Measurements from ENCODE around the gene EIF4A2. TPM values are rescaled to one million over a fixed set of nuclear protein-coding genes. Genes with fewer than 3 reads are reported as not detected.

The EIF4A2 gene
- total and polyA plus RNA-seq, 9 of the 15 experiments (the other 6 are each of a cell fraction or from before 2014, with no cell fraction given): 307 to 754 (median 435) TPM

- TF ChIP-seq, protein P1, sequence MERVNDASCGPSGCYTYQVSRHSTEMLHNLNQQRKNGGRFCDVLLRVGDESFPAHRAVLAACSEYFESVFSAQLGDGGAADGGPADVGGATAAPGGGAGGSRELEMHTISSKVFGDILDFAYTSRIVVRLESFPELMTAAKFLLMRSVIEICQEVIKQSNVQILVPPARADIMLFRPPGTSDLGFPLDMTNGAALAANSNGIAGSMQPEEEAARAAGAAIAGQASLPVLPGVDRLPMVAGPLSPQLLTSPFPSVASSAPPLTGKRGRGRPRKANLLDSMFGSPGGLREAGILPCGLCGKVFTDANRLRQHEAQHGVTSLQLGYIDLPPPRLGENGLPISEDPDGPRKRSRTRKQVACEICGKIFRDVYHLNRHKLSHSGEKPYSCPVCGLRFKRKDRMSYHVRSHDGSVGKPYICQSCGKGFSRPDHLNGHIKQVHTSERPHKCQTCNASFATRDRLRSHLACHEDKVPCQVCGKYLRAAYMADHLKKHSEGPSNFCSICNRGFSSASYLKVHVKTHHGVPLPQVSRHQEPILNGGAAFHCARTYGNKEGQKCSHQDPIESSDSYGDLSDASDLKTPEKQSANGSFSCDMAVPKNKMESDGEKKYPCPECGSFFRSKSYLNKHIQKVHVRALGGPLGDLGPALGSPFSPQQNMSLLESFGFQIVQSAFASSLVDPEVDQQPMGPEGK (CRISPR knock-in tag; IDR thresholded peaks at IDR 0.05; ENCODE audit: borderline replicate concordance): no peak
- no peak for TF ChIP-seq GABPB1 (CRISPR knock-in tag; IDR thresholded peaks at IDR 0.05)
- TF ChIP-seq, protein P2, sequence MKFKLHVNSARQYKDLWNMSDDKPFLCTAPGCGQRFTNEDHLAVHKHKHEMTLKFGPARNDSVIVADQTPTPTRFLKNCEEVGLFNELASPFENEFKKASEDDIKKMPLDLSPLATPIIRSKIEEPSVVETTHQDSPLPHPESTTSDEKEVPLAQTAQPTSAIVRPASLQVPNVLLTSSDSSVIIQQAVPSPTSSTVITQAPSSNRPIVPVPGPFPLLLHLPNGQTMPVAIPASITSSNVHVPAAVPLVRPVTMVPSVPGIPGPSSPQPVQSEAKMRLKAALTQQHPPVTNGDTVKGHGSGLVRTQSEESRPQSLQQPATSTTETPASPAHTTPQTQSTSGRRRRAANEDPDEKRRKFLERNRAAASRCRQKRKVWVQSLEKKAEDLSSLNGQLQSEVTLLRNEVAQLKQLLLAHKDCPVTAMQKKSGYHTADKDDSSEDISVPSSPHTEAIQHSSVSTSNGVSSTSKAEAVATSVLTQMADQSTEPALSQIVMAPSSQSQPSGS (CRISPR knock-in tag; IDR thresholded peaks at IDR 0.05): no peak
- no peak for TF ChIP-seq CHD1 (IDR thresholded peaks at IDR 0.05; ENCODE audit: low read length)
- no peak for TF ChIP-seq SRSF7 (optimal IDR thresholded peaks at IDR 0.05; ENCODE audit: low read depth, low read length)
- TF ChIP-seq MBD2 (IDR thresholded peaks at IDR 0.05; ENCODE audit: borderline replicate concordance, low read depth): peak; percentile 65; the same call in 1 of the 2 replicates
- TF ChIP-seq, protein P3, sequence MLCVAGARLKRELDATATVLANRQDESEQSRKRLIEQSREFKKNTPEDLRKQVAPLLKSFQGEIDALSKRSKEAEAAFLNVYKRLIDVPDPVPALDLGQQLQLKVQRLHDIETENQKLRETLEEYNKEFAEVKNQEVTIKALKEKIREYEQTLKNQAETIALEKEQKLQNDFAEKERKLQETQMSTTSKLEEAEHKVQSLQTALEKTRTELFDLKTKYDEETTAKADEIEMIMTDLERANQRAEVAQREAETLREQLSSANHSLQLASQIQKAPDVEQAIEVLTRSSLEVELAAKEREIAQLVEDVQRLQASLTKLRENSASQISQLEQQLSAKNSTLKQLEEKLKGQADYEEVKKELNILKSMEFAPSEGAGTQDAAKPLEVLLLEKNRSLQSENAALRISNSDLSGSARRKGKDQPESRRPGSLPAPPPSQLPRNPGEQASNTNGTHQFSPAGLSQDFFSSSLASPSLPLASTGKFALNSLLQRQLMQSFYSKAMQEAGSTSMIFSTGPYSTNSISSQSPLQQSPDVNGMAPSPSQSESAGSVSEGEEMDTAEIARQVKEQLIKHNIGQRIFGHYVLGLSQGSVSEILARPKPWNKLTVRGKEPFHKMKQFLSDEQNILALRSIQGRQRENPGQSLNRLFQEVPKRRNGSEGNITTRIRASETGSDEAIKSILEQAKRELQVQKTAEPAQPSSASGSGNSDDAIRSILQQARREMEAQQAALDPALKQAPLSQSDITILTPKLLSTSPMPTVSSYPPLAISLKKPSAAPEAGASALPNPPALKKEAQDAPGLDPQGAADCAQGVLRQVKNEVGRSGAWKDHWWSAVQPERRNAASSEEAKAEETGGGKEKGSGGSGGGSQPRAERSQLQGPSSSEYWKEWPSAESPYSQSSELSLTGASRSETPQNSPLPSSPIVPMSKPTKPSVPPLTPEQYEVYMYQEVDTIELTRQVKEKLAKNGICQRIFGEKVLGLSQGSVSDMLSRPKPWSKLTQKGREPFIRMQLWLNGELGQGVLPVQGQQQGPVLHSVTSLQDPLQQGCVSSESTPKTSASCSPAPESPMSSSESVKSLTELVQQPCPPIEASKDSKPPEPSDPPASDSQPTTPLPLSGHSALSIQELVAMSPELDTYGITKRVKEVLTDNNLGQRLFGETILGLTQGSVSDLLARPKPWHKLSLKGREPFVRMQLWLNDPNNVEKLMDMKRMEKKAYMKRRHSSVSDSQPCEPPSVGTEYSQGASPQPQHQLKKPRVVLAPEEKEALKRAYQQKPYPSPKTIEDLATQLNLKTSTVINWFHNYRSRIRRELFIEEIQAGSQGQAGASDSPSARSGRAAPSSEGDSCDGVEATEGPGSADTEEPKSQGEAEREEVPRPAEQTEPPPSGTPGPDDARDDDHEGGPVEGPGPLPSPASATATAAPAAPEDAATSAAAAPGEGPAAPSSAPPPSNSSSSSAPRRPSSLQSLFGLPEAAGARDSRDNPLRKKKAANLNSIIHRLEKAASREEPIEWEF (CRISPR knock-in tag; IDR thresholded peaks at IDR 0.05): no peak
- no peak for TF ChIP-seq WHSC1 (IDR thresholded peaks at IDR 0.05; ENCODE audit: low read length)
- no peak for TF ChIP-seq CREB3L1 (IDR thresholded peaks at IDR 0.05; ENCODE audit: borderline replicate concordance, low read depth)
- TF ChIP-seq CBX8 (IDR thresholded peaks at IDR 0.05; ENCODE audit: borderline replicate concordance, extremely low read depth, low read depth, low read length, poor library complexity, severe bottlenecking): no peak
- TF ChIP-seq, protein P4, sequence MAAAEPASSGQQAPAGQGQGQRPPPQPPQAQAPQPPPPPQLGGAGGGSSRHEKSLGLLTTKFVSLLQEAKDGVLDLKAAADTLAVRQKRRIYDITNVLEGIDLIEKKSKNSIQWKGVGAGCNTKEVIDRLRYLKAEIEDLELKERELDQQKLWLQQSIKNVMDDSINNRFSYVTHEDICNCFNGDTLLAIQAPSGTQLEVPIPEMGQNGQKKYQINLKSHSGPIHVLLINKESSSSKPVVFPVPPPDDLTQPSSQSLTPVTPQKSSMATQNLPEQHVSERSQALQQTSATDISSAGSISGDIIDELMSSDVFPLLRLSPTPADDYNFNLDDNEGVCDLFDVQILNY (CRISPR knock-in tag; IDR thresholded peaks at IDR 0.05): no peak
- TF ChIP-seq ESRRB (CRISPR knock-in tag; IDR thresholded peaks at IDR 0.05; ENCODE audit: borderline replicate concordance): 0 out of 2 replicates have a peak, but pooled peaks have one; percentile 34
- TF ChIP-seq BRF2 (IDR thresholded peaks at IDR 0.05; ENCODE audit: borderline replicate concordance, insufficient read depth, insufficient read length): no peak
Measured at GRCh38 chr3:186790261-186790981, 7.0 kb downstream of the EIF4A2 start (continued).

Data from K562 (cell line).